HCT116 (cell line): ENCODE data around the gene SLC35F3.

Experiments used
- ELF1 ChIP-seq: IDR thresholded peaks from 2 replicates; pipeline ENCODE4 v1.6.1; 2012; ENCODE audit warnings: low read depth, borderline replicate concordance
- JUND ChIP-seq: IDR thresholded peaks from 2 replicates; pipeline ENCODE4 v1.6.1; 2012
- POLR2A ChIP-seq: IDR thresholded peaks from 2 replicates; pipeline ENCODE4 v1.7.0; 2011; ENCODE audit warnings: borderline replicate concordance; ENCODE audit not compliant: insufficient read depth, insufficient read length; ENCODE audit errors: extremely low read depth
- POLR2AphosphoS5 ChIP-seq: IDR thresholded peaks from 2 replicates; pipeline ENCODE4 v1.6.1; 2011; ENCODE audit warnings: mild to moderate bottlenecking, low read depth, low read length, moderate library complexity
- RAD21 ChIP-seq: IDR thresholded peaks from 2 replicates; pipeline ENCODE4 v1.6.1; 2012; ENCODE audit warnings: low read depth, mild to moderate bottlenecking
- YY1 ChIP-seq: IDR thresholded peaks from 2 replicates; pipeline ENCODE4 v1.6.1; 2011; ENCODE audit warnings: low read length, low read depth, moderate library complexity, mild to moderate bottlenecking; ENCODE audit not compliant: insufficient replicate concordance; ENCODE audit errors: extremely low read depth
- TF ChIP-seq, protein P1 (sequence below), 3 experiments: fragments of 200-600 bp in 1 of 3; sonication (generic) in 1 of 3; IDR thresholded peaks in 2 of 3; conservative IDR thresholded peaks in 1 of 3; 2 replicates each; pipeline ENCODE4 v1.5.1; 2012 to 2017; ENCODE audit warnings: low read depth in 2 of 3, low read length in 2 of 3, antibody characterized with exemption in 1 of 3, borderline replicate concordance in 1 of 3, control low read depth in 1 of 3, mild to moderate bottlenecking in 1 of 3, mixed read lengths in 1 of 3, mixed run types in 1 of 3, moderate library complexity in 1 of 3; ENCODE audit not compliant: insufficient read depth in 1 of 3

DNA sequence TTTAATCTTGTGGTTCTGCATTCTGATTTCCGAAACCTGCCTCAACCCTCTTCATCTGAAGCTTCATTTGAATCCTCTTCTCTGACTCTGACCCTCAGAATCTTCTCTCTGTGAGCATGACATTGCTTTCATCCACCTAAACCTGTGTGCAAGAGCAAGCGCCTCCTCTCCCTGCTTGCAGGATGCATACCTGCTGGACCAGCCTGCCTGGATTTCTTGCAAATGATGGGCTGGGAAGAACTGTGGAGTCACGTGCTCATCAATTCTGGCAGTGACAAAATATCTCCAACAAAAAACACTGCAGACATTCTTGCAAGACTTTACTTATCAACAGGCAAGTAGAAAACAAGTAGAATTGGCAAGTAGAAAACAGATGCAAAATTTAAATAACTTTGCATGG lies 20.8 kb upstream of the SLC35F3 start:
- TF ChIP-seq POLR2A (no peak), JUND (no peak), POLR2AphosphoS5 (no peak), ELF1 (no peak), YY1 (no peak), RAD21 (no peak)
- TF ChIP-seq, protein P1, sequence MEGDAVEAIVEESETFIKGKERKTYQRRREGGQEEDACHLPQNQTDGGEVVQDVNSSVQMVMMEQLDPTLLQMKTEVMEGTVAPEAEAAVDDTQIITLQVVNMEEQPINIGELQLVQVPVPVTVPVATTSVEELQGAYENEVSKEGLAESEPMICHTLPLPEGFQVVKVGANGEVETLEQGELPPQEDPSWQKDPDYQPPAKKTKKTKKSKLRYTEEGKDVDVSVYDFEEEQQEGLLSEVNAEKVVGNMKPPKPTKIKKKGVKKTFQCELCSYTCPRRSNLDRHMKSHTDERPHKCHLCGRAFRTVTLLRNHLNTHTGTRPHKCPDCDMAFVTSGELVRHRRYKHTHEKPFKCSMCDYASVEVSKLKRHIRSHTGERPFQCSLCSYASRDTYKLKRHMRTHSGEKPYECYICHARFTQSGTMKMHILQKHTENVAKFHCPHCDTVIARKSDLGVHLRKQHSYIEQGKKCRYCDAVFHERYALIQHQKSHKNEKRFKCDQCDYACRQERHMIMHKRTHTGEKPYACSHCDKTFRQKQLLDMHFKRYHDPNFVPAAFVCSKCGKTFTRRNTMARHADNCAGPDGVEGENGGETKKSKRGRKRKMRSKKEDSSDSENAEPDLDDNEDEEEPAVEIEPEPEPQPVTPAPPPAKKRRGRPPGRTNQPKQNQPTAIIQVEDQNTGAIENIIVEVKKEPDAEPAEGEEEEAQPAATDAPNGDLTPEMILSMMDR (IDR thresholded peaks at IDR 0.05 in 2 of 3, conservative IDR thresholded peaks at IDR 0.05 in 1 of 3; ENCODE audit: borderline replicate concordance in 1 of 3, insufficient read depth in 1 of 3, low read depth in 2 of 3, low read length in 2 of 3), result no peak
